Inflammatory macrophage treated with lipopolysaccharide for 1 hour (primary cell): ENCODE results near the gene RP2.

Experiments used
- DNase-seq, 2 donors: peaks; one replicate each; pipeline ENCODE4 v3.0.0-alpha.2; 2020 to 2022

RP2 gene

GRCh38 chrX:46836701-46837557 is at the start of gene RP2:
Gene RP2, plus strand, starts transcription at chrX:46837043. Its CDS starts 58 bp downstream, at chrX:46837101.
- DNase-seq: peak; percentile 88 to 93

GRCh38 chrX:46788902-46789301 is 47.9 kb upstream of the RP2 start:
- no peak for DNase-seq

- peak; percentile 62 to 82 for DNase-seq
Observed at GRCh38 chrX:46791927-46792809, 44.7 kb upstream of the RP2 start.

- DNase-seq: no peak
Observed at GRCh38 chrX:46792810-46793188, 44.0 kb upstream of the RP2 start.

GRCh38 chrX:46793386-46794143 is 43.3 kb upstream of the RP2 start:
- no peak for DNase-seq

- DNase-seq: peak; percentile 49 to 84
Observed at GRCh38 chrX:46796574-46797191, 40.2 kb upstream of the RP2 start.

GRCh38 chrX:46803140-46803539 is 33.7 kb upstream of the RP2 start:
- no peak for DNase-seq

- DNase-seq: no peak
Observed at GRCh38 chrX:46805270-46805669, 31.6 kb upstream of the RP2 start.

- DNase-seq: no peak
Observed at GRCh38 chrX:46811121-46811520, 25.7 kb upstream of the RP2 start.

- DNase-seq: no peak
Observed at GRCh38 chrX:46812445-46812844, 24.4 kb upstream of the RP2 start.

GRCh38 chrX:46814966-46815365 is 21.9 kb upstream of the RP2 start:
- DNase-seq: no peak

- DNase-seq: no peak
Observed at GRCh38 chrX:46819136-46819535, 17.7 kb upstream of the RP2 start.

GRCh38 chrX:46820391-46821100 is 16.3 kb upstream of the RP2 start:
- DNase-seq: no peak

GRCh38 chrX:46823481-46823880 is 13.4 kb upstream of the RP2 start:
- DNase-seq: no peak

- DNase-seq: no peak
Observed at GRCh38 chrX:46831765-46832327, 5.0 kb upstream of the RP2 start.

GRCh38 chrX:46837558-46838485 is 979 bp downstream of the RP2 start:
- DNase-seq: peak; percentile 43 to 56

GRCh38 chrX:46838486-46838870 is 1.6 kb downstream of the RP2 start:
- no peak for DNase-seq

- DNase-seq: no peak
Observed at GRCh38 chrX:46838974-46839480, 2.2 kb downstream of the RP2 start.

- no peak for DNase-seq
Observed at GRCh38 chrX:46840946-46841345, 4.1 kb downstream of the RP2 start.

- no peak for DNase-seq
Observed at GRCh38 chrX:46841346-46841745, 4.5 kb downstream of the RP2 start.
